ENCODE data around the gene PRKD3. TPM values are rescaled to one million over a fixed set of nuclear protein-coding genes. Genes with fewer than 3 reads are reported as not detected.

The PRKD3 gene
- total and polyA plus RNA-seq, 2 donors (not counting 1 experiment from before 2014, with no cell fraction given): 28.9 to 82.2 TPM

- 10% methylated on average over 5 of the region's 13 CpGs for WGBS (ENCODE audit: insufficient coverage)
- H3K4me3 Mint-ChIP-seq: peak overlapping the region; percentile 100
- H3K36me3 ChIP-seq (replicated peaks in 1 of 2; ENCODE audit: control extremely low read depth in 1 of 2, control insufficient read depth in 1 of 2, extremely low read depth in 1 of 2, insufficient read depth in 2 of 2, low read length in 1 of 2): no peaks in the 10 kb centered on the region
- DNase-seq: no peak
- H2AFZ ChIP-seq (ENCODE audit: insufficient read depth, low read depth, low read length, poor library complexity, severe bottlenecking): peak overlapping the region; percentile 86
- peaks cover 57% of the 10 kb centered on the region for H3K79me2 ChIP-seq (ENCODE audit: control insufficient read depth, insufficient read depth, low read length)
- H3K4me1 ChIP-seq (ENCODE audit: control insufficient read depth in 2 of 2, insufficient read depth in 2 of 2, low read length in 2 of 2): peaks cover 43 to 54% of the 10 kb centered on the region in 2 donors
- ATAC-seq (ENCODE audit: low read depth): no peak
- peak overlapping the region; percentile 82 to 91 (median 86) for H3K4me3 ChIP-seq (ENCODE audit: control extremely low read depth in 1 of 5, extremely low read depth in 1 of 5, insufficient read depth in 1 of 5, low read depth in 2 of 5, low read length in 4 of 5)
- intact Hi-C loops (cut with micrococcal nuclease): loop anchor here (1.0 to 10.0 kb wide), 2 partner anchors 53 to 1052 kb away; partner anchors contain the start of gene ATL2
- H3K27ac ChIP-seq (ENCODE audit: low read length in 2 of 2): peak overlapping the region; percentile 74 to 87
- H3K27me3 Mint-ChIP-seq: peaks cover 3% of the 10 kb centered on the region
- ChIA-PET CTCF (interaction anchor here (0.9 to 2.5 kb wide), 6 partner anchors 9 to 513 kb away, joined by 3 to 10 read pairs (median 4); no protein-coding TSS in a partner anchor), POLR2A (interaction anchor here (0.5 to 1.6 kb wide), 5 partner anchors 13 to 67 kb away, joined by 3 to 10 read pairs (median 3); no protein-coding TSS in a partner anchor)
- peaks cover 6% of the 10 kb centered on the region for H4K20me1 ChIP-seq (ENCODE audit: control insufficient read depth, insufficient read depth, low read length, poor library complexity, severe bottlenecking)
- no peaks in the 10 kb centered on the region for H3K27me3 ChIP-seq (replicated peaks in 1 of 4; ENCODE audit: control extremely low read depth in 1 of 4, control insufficient read depth in 3 of 4, insufficient read depth in 4 of 4, low read length in 3 of 4)
- H3K4me1 Mint-ChIP-seq: peaks cover 56% of the 10 kb centered on the region
- no peaks in the 10 kb centered on the region for H3K9me3 ChIP-seq (ENCODE audit: control extremely low read depth in 1 of 3, control insufficient read depth in 2 of 3, insufficient read depth in 1 of 3, low read length in 2 of 3)
- peak overlapping the region; percentile 85 for H3K9ac ChIP-seq (ENCODE audit: low read length)
- peak overlapping the region; percentile 97 for H3K27ac Mint-ChIP-seq
- TF ChIP-seq CTCF (IDR thresholded peaks at IDR 0.05) (no peak), EZH2 (IDR thresholded peaks at IDR 0.05; ENCODE audit: borderline replicate concordance, insufficient read depth, low read depth, low read length, poor library complexity, severe bottlenecking) (no peak)
- H3K9me3 Mint-ChIP-seq (ENCODE audit: insufficient read depth): no peaks in the 10 kb centered on the region
- peak overlapping the region; percentile 73 for H3K4me2 ChIP-seq (replicated peaks; ENCODE audit: low read depth, low read length, poor library complexity, severe bottlenecking)
Observed at GRCh38 chr2:37323176-37323780, 1.4 kb downstream of the PRKD3 start.

- peaks cover 66% of the 10 kb centered on the region for H3K79me2 ChIP-seq (ENCODE audit: control insufficient read depth, insufficient read depth, low read length)
- H3K36me3 ChIP-seq (replicated peaks in 1 of 2; ENCODE audit: control extremely low read depth in 1 of 2, control insufficient read depth in 1 of 2, extremely low read depth in 1 of 2, insufficient read depth in 2 of 2, low read length in 1 of 2): no peaks in the 10 kb centered on the region
- no peak for DNase-seq
Observed at GRCh38 chr2:37322368-37322767, 2.3 kb downstream of the PRKD3 start.

More at GRCh38 chr2:37322368-37322767, 2.3 kb downstream of the PRKD3 start:
- Mint-ChIP-seq H3K4me1 (peaks cover 65% of the 10 kb centered on the region), H3K27me3 (no peaks in the 10 kb centered on the region), H3K27ac (peak overlapping the region; percentile 42), H3K9me3 (ENCODE audit: insufficient read depth) (no peaks in the 10 kb centered on the region), H3K4me3 (peak overlapping the region; percentile 61)
- Histone ChIP-seq H3K27me3 (replicated peaks in 1 of 4; ENCODE audit: control extremely low read depth in 1 of 4, control insufficient read depth in 3 of 4, insufficient read depth in 4 of 4, low read length in 3 of 4) (no peaks in the 10 kb centered on the region), H3K9me3 (ENCODE audit: control extremely low read depth in 1 of 3, control insufficient read depth in 2 of 3, insufficient read depth in 1 of 3, low read length in 2 of 3) (no peaks in the 10 kb centered on the region), H3K9ac (ENCODE audit: low read length) (peak overlapping the region; percentile 85), H3K4me2 (replicated peaks; ENCODE audit: low read depth, low read length, poor library complexity, severe bottlenecking) (peak overlapping the region; percentile 73), H4K20me1 (ENCODE audit: control insufficient read depth, insufficient read depth, low read length, poor library complexity, severe bottlenecking) (peaks cover 12% of the 10 kb centered on the region), H3K4me3 (ENCODE audit: control extremely low read depth in 1 of 5, extremely low read depth in 1 of 5, insufficient read depth in 1 of 5, low read depth in 2 of 5, low read length in 4 of 5) (peak overlapping the region in 1 of 5 experiments; percentile 91), H3K27ac (ENCODE audit: low read length in 2 of 2) (peak overlapping the region in 1 of 2 donors; percentile 87), H2AFZ (ENCODE audit: insufficient read depth, low read depth, low read length, poor library complexity, severe bottlenecking) (no peak overlapping the region), H3K4me1 (ENCODE audit: control insufficient read depth in 2 of 2, insufficient read depth in 2 of 2, low read length in 2 of 2) (peaks cover 52 to 62% of the 10 kb centered on the region in 2 donors)
- ChIA-PET POLR2A (interaction anchor here (1.0 kb wide), 1 partner anchor 27 kb away, joined by 3 read pairs; no protein-coding TSS in a partner anchor), CTCF (interaction anchor here (1.3 to 2.5 kb wide), 5 partner anchors 8 to 74 kb away, joined by 3 to 10 read pairs (median 4); no protein-coding TSS in a partner anchor)
- intact Hi-C loops (cut with micrococcal nuclease): loop anchor here (10.0 kb wide), 1 partner anchor 1052 kb away; the partner anchor contains the start of gene ATL2
- ATAC-seq (ENCODE audit: low read depth): no peak
- TF ChIP-seq CTCF (IDR thresholded peaks at IDR 0.05): no peak
- TF ChIP-seq EZH2 (IDR thresholded peaks at IDR 0.05; ENCODE audit: borderline replicate concordance, insufficient read depth, low read depth, low read length, poor library complexity, severe bottlenecking): no peak

Data from B cell (primary cell).